OCI-LY1 (cell line): Measurements from ENCODE around the gene MROH7.

Experiments used
- H2AFZ ChIP-seq: fragments of 200-600 bp; sonication (generic), shearing (Covaris generic); 2 replicates; pipeline ENCODE4 v1.6.0; 2014; ENCODE audit warnings: antibody characterized with exemption, mild to moderate bottlenecking, low read length
- H3F3A ChIP-seq: fragments of 200-600 bp; sonication (generic), shearing (Covaris generic); 2 replicates; pipeline ENCODE4 v1.6.0; 2014; ENCODE audit warnings: mild to moderate bottlenecking, antibody characterized with exemption, low read length, moderate library complexity; ENCODE audit not compliant: insufficient read depth
- H3K27ac ChIP-seq: fragments of 200-600 bp; sonication (generic); 2 replicates; pipeline ENCODE4 v1.5.1; 2014; ENCODE audit warnings: low read length, mixed run types, mild to moderate bottlenecking, low read depth; ENCODE audit not compliant: poor library complexity, severe bottlenecking
- H3K27me3 ChIP-seq: fragments of 200-600 bp; sonication (generic); 2 replicates; pipeline ENCODE4 v1.6.0; 2014; ENCODE audit warnings: antibody characterized with exemption, mild to moderate bottlenecking, low read length, moderate library complexity; ENCODE audit not compliant: insufficient read depth
- H3K36me3 ChIP-seq: fragments of 200-600 bp; sonication (generic); 2 replicates; pipeline ENCODE4 v1.6.1; 2014; ENCODE audit warnings: mild to moderate bottlenecking, antibody characterized with exemption, low read length, moderate library complexity, mixed read lengths; ENCODE audit not compliant: insufficient read depth
- H3K4me1 ChIP-seq: fragments of 200-600 bp; sonication (generic); 2 replicates; pipeline ENCODE4 v1.5.1; 2014; ENCODE audit warnings: mild to moderate bottlenecking, low read length, moderate library complexity; ENCODE audit not compliant: insufficient read depth, severe bottlenecking
- H3K4me2 ChIP-seq: fragments of 200-600 bp; sonication (generic), shearing (Covaris generic); 2 replicates; pipeline ENCODE4 v1.6.1; 2014; ENCODE audit warnings: low read length
- H3K4me3 ChIP-seq: fragments of 200-600 bp; sonication (generic); 2 replicates; pipeline ENCODE4 v1.5.1; 2014; ENCODE audit warnings: low read length, low read depth, mild to moderate bottlenecking, mixed read lengths; ENCODE audit not compliant: poor library complexity, severe bottlenecking
- H3K79me2 ChIP-seq: fragments of 200-600 bp; shearing (Covaris generic); 2 replicates; pipeline ENCODE4 v1.6.1; 2016; ENCODE audit warnings: mixed run types, low read length, mixed read lengths; ENCODE audit not compliant: insufficient read depth
- H3K9ac ChIP-seq: fragments of 200-600 bp; sonication (generic), shearing (Covaris generic); 2 replicates; pipeline ENCODE4 v1.6.1; 2014; ENCODE audit warnings: mild to moderate bottlenecking, low read length, mixed read lengths
- H3K9me2 ChIP-seq: fragments of 200-600 bp; sonication (generic), shearing (Covaris generic); 2 replicates; pipeline ENCODE4 v1.6.1; 2014; ENCODE audit warnings: low read depth, mild to moderate bottlenecking, low read length, mixed read lengths
- H3K9me3 ChIP-seq: fragments of 200-600 bp; shearing (Covaris generic); 2 replicates; pipeline ENCODE4 v1.6.1; 2014; ENCODE audit warnings: low read length, mixed read lengths
- H4K20me1 ChIP-seq: fragments of 200-600 bp; sonication (generic), shearing (Covaris generic); 2 replicates; pipeline ENCODE4 v1.6.0; 2016; ENCODE audit warnings: mild to moderate bottlenecking, low read length; ENCODE audit not compliant: insufficient read depth
- CTCF ChIP-seq: fragments of 200-600 bp; sonication (generic), shearing (Covaris generic); IDR thresholded peaks from 2 replicates; pipeline ENCODE4 v1.5.1; 2017; ENCODE audit warnings: mild to moderate bottlenecking, antibody characterized with exemption, low read length, moderate library complexity, mixed read lengths
- EZH2 ChIP-seq: fragments of 200-600 bp; sonication (generic), shearing (Covaris generic); IDR thresholded peaks from 2 replicates; pipeline ENCODE4 v1.8.0; 2017; ENCODE audit warnings: borderline replicate concordance, mixed run types, mild to moderate bottlenecking, antibody characterized with exemption, low read length, moderate library complexity, mixed read lengths

Gene MROH7

DNA sequence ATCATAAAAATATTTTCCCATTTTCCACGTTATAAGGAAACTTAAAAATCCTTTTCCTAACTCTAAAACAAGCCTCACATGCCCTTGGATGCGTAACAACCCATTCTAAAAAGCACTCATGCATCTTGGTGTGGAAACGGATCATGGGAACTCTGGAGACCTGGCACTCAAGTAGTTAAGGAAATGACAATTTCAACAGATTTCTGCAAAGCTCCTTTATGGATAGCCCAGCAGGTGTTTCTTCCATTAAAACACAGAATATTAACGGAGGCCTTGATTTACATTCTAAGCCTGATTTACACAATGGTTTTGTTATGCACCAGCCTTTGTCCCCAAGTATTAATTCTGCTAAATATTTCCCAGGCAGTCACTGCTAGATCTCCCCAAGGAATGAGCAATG is 109.8 kb downstream of the MROH7 start:
- H2AFZ ChIP-seq, result no peak overlapping the region
- H4K20me1 ChIP-seq, result no peaks in the 10 kb centered on the region
- no peaks in the 10 kb centered on the region for H3K4me1 ChIP-seq
- TF ChIP-seq CTCF (no peak), EZH2 (no peak)
- H3K9ac ChIP-seq, result no peak overlapping the region
- H3K27ac ChIP-seq, result no peak overlapping the region
- no peaks in the 10 kb centered on the region for H3K9me3 ChIP-seq
- no peaks in the 10 kb centered on the region for H3K9me2 ChIP-seq
- no peak overlapping the region for H3K4me2 ChIP-seq
- H3K27me3 ChIP-seq, result no peaks in the 10 kb centered on the region
- H3F3A ChIP-seq, result no peaks in the 10 kb centered on the region
- no peaks in the 10 kb centered on the region for H3K79me2 ChIP-seq
- no peak overlapping the region for H3K4me3 ChIP-seq
- no peaks in the 10 kb centered on the region for H3K36me3 ChIP-seq

DNA sequence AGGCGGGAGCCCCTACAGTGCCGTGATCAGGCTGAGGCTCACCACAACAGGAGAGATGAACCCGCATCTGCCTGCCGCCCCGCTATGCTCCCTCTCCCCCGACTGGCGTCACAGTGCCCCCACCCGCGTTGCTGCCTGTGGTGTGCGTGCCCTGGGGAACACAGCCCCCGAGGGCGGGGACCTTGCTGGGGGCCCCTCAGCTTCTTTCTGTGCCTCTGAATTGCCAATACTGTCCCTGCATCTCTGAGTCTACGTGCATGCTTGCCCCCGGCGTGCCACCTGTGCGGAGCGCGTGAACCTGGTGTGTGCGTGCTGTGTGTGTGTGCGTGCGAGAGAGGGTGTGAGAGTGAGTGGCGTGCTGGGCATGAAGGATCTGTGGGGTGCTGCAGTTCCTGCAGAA is 112.5 kb downstream of the MROH7 start:
- Histone ChIP-seq H4K20me1 (no peaks in the 10 kb centered on the region), H3K9me3 (no peaks in the 10 kb centered on the region), H3K9ac (no peak overlapping the region), H2AFZ (no peak overlapping the region), H3K4me2 (no peak overlapping the region), H3K4me1 (no peaks in the 10 kb centered on the region), H3K79me2 (no peaks in the 10 kb centered on the region), H3K36me3 (peaks cover 18% of the 10 kb centered on the region), H3K4me3 (no peak overlapping the region), H3K27ac (no peak overlapping the region), H3K9me2 (no peaks in the 10 kb centered on the region), H3F3A (no peaks in the 10 kb centered on the region), H3K27me3 (no peaks in the 10 kb centered on the region)
- no peak for TF ChIP-seq EZH2

- peaks cover 18% of the 10 kb centered on the region for H3K36me3 ChIP-seq
- H3K79me2 ChIP-seq, result no peaks in the 10 kb centered on the region
- H3K9me3 ChIP-seq, result no peaks in the 10 kb centered on the region
- no peaks in the 10 kb centered on the region for H3K27me3 ChIP-seq
- TF ChIP-seq EZH2 (no peak), CTCF (no peak)
- no peak overlapping the region for H3K27ac ChIP-seq
- H3F3A ChIP-seq, result no peaks in the 10 kb centered on the region
- no peak overlapping the region for H3K9ac ChIP-seq
- H3K4me1 ChIP-seq, result no peaks in the 10 kb centered on the region
- H3K9me2 ChIP-seq, result no peaks in the 10 kb centered on the region
- H2AFZ ChIP-seq, result no peak overlapping the region
- no peak overlapping the region for H3K4me3 ChIP-seq
- H3K4me2 ChIP-seq, result no peak overlapping the region
- H4K20me1 ChIP-seq, result no peaks in the 10 kb centered on the region
Observed at GRCh38 chr1:54754486-54755285, 113.1 kb downstream of the MROH7 start.

- Histone ChIP-seq H3K27ac (no peak overlapping the region), H3K9ac (no peak overlapping the region), H3K9me2 (no peaks in the 10 kb centered on the region), H3K4me1 (no peaks in the 10 kb centered on the region), H3K4me3 (no peak overlapping the region), H3K9me3 (no peaks in the 10 kb centered on the region), H3F3A (no peaks in the 10 kb centered on the region), H4K20me1 (no peaks in the 10 kb centered on the region), H2AFZ (no peak overlapping the region), H3K4me2 (no peak overlapping the region), H3K79me2 (no peaks in the 10 kb centered on the region), H3K36me3 (peaks cover 18% of the 10 kb centered on the region), H3K27me3 (no peaks in the 10 kb centered on the region)
- no peak for TF ChIP-seq CTCF
- no peak for TF ChIP-seq EZH2
Observed at GRCh38 chr1:54757833-54758232, 116.2 kb downstream of the MROH7 start.
